Endothelial cell (in vitro differentiated cells): ENCODE measurements around the gene LRRC61. TPM values are rescaled to one million over a fixed set of nuclear protein-coding genes. Genes with fewer than 3 reads are reported as not detected.

ENCODE experiments used
- DNase-seq: peaks from one replicate; pipeline ENCODE4 v3.0.0; 2021; ENCODE audit warnings: low spot score
- H3K27ac Mint-ChIP-seq: one replicate; pipeline ENCODE4 v1.8.0; 2021; ENCODE audit warnings: mixed read lengths, inconsistent platforms; ENCODE audit not compliant: unreplicated experiment
- H3K27me3 Mint-ChIP-seq: one replicate; pipeline ENCODE4 v1.8.0; 2021; ENCODE audit warnings: mild to moderate bottlenecking, moderate library complexity, mixed read lengths, inconsistent platforms; ENCODE audit not compliant: unreplicated experiment
- H3K36me3 Mint-ChIP-seq: one replicate; pipeline ENCODE4 v1.8.0; 2021; ENCODE audit warnings: mild to moderate bottlenecking, low read depth, mixed read lengths, inconsistent platforms; ENCODE audit not compliant: unreplicated experiment
- H3K4me1 Mint-ChIP-seq: one replicate; pipeline ENCODE4 v1.8.0; 2021; ENCODE audit warnings: mild to moderate bottlenecking, mixed read lengths, inconsistent platforms; ENCODE audit not compliant: unreplicated experiment
- H3K4me3 Mint-ChIP-seq: one replicate; pipeline ENCODE4 v1.8.0; 2021; ENCODE audit warnings: mild to moderate bottlenecking, mixed read lengths, inconsistent platforms; ENCODE audit not compliant: unreplicated experiment
- H3K9me3 Mint-ChIP-seq: one replicate; pipeline ENCODE4 v1.8.0; 2021; ENCODE audit warnings: mixed read lengths, inconsistent platforms; ENCODE audit not compliant: unreplicated experiment
- total RNA-seq: library from RNA; stranded (reverse); fragmentation: NEBNext Ultra II Directional; extraction: Animal tissue kit (Norgen Biotek cat#: 25700); gene quantifications from one replicate; pipeline ENCODE4 v1.2.1, GENCODE V29; 2021; ENCODE audit not compliant: unreplicated experiment
- TF ChIP-seq, protein P1 (sequence below): fragments of 200-600 bp; sonication (generic); IDR thresholded peaks from one replicate; pipeline ENCODE4 v1.5.0; 2021; ENCODE audit warnings: antibody characterized with exemption; ENCODE audit not compliant: unreplicated experiment

Gene LRRC61
- total RNA-seq, 1 donor from 2014 or later, result 5.1 TPM

DNA sequence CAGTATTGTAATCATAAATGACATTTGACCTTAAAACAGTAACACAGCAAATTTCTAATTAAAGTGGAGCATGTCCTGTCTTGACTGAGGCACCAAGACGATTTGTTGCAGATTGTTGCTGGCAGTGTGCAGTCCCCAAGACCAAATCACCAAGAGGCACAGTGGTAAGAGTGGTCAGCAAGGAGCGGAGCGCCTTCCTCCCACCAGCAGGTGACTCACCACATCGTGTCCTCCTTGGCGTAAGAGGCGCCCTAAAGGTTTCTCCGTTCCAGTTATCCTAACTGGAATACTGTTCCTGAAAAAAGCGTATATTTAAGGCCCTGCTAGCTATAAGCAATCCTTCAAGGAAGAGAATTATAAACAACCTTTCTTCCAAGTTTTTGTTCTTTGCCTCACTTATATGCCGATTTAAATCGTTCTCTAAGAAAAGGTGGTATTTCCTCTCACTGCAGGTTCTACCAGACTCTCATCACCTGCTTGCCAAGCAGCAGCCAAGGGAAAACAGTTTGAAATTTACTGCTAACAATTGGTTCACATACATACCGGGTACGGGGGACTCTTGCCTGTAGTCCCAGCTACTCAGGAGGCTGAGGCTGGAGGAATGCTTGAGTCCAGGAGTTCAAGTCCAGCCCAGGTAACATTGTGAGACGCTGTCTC lies 34.7 kb downstream of the LRRC61 start:
- peaks cover 2% of the 10 kb centered on the region for H3K27me3 Mint-ChIP-seq
- DNase-seq, result no peak
- peaks cover 18% of the 10 kb centered on the region for H3K4me1 Mint-ChIP-seq
- no peaks in the 10 kb centered on the region for H3K36me3 Mint-ChIP-seq
- no peak overlapping the region for H3K27ac Mint-ChIP-seq
- H3K9me3 Mint-ChIP-seq, result no peaks in the 10 kb centered on the region
- TF ChIP-seq, protein P1, sequence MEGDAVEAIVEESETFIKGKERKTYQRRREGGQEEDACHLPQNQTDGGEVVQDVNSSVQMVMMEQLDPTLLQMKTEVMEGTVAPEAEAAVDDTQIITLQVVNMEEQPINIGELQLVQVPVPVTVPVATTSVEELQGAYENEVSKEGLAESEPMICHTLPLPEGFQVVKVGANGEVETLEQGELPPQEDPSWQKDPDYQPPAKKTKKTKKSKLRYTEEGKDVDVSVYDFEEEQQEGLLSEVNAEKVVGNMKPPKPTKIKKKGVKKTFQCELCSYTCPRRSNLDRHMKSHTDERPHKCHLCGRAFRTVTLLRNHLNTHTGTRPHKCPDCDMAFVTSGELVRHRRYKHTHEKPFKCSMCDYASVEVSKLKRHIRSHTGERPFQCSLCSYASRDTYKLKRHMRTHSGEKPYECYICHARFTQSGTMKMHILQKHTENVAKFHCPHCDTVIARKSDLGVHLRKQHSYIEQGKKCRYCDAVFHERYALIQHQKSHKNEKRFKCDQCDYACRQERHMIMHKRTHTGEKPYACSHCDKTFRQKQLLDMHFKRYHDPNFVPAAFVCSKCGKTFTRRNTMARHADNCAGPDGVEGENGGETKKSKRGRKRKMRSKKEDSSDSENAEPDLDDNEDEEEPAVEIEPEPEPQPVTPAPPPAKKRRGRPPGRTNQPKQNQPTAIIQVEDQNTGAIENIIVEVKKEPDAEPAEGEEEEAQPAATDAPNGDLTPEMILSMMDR, result no peak
- no peak overlapping the region for H3K4me3 Mint-ChIP-seq

DNA sequence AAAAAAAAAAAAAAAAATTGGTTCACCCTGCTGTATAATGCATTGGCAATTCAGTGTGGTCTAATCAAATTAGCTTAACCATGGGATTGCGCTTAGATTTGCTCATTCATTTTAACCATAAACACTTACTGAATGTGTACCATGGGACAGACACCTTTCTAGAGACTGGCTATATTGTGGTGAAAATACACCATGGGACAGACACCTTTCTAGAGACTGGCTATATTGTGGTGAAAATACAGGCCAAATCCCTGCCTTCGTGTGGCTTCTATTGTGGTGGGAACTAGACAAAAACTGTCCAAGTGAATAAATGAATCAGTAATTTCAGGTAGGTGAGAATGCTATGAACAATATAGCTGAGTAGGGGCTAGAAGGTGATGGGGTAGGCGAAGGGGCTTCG lies 35.3 kb downstream of the LRRC61 start:
- H3K36me3 Mint-ChIP-seq, result no peaks in the 10 kb centered on the region
- peaks cover 2% of the 10 kb centered on the region for H3K27me3 Mint-ChIP-seq
- H3K4me1 Mint-ChIP-seq, result peaks cover 20% of the 10 kb centered on the region
- no peak for DNase-seq
- H3K4me3 Mint-ChIP-seq, result no peak overlapping the region
- no peaks in the 10 kb centered on the region for H3K9me3 Mint-ChIP-seq
- TF ChIP-seq, protein P1, result no peak
- no peak overlapping the region for H3K27ac Mint-ChIP-seq

DNA sequence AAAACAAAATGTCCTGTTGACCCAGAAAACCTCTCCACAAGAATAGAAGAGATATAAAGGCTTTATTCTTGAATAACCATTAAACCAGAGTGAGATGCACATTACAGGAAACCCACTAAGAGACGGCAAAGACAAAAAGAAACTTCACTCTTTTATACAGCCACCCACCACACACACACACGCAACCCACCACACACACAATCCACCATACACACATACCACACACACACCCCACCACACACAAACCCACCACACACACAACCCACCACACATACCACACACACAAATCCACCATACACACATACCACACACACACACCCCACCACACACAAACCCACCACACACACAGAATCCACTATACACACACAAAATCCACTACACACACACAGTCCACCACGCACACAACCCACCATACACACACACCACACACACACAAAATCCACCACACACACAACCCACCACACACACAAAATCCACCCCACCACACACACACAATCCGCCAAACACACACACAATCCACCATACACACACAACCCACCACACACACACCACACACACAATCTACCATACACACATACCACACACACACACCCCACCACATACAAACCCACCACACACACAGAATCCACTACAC lies 36.0 kb downstream of the LRRC61 start:
- H3K27me3 Mint-ChIP-seq, result peaks cover 2% of the 10 kb centered on the region
- peaks cover 24% of the 10 kb centered on the region for H3K4me1 Mint-ChIP-seq
- DNase-seq, result no peak
- TF ChIP-seq, protein P1, result no peak
- no peaks in the 10 kb centered on the region for H3K9me3 Mint-ChIP-seq
- no peak overlapping the region for H3K27ac Mint-ChIP-seq
- no peak overlapping the region for H3K4me3 Mint-ChIP-seq
- H3K36me3 Mint-ChIP-seq, result no peaks in the 10 kb centered on the region

DNA sequence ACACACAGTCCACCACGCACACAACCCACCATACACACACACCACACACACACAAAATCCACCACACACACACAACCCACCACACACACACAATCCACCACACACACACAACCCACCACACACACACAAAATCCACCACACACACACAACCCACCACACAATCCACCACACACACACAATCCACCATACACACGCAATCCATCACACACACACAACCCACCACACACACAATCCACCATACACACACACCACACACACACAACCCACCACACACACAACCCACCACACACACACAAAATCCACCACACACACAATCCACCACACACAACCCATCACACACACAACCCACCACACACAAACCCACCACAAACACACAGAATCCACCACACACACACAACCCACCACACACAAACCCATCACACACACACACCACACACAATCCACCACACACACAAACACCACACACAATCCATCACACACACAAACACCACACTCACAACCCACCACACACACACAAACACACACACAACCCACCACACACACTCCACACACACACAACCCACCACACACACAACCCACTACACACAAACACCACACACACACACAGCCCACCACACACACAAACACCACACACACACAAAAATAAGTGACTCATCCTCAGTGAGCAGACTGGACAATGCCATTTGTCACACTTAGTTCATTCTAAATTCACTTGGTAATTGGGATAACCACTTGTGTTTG lies 36.6 kb downstream of the LRRC61 start:
- no peaks in the 10 kb centered on the region for H3K36me3 Mint-ChIP-seq
- H3K4me3 Mint-ChIP-seq, result no peak overlapping the region
- no peak overlapping the region for H3K27ac Mint-ChIP-seq
- TF ChIP-seq, protein P1, result no peak
- H3K9me3 Mint-ChIP-seq, result no peaks in the 10 kb centered on the region
- H3K27me3 Mint-ChIP-seq, result peaks cover 2% of the 10 kb centered on the region
- no peak for DNase-seq
- H3K4me1 Mint-ChIP-seq, result peaks cover 26% of the 10 kb centered on the region
